Activated CD4-positive, alpha-beta T cell treated with anti-CD3 and anti-CD28 coated beads, Interleukin-2, Interleukin-6, amounts not matched to agents 100 ng/mL and 50 ng/mL, durations not matched to agents 16 hours and 8 hours (primary cell): Measurements from ENCODE around the gene NEAT1.

ENCODE experiments used
- DNase-seq: peaks from one replicate; pipeline ENCODE4 v3.0.0-alpha.2; 2020

Gene NEAT1

GRCh38 chr11:65422633-65423515 lies at the start of gene NEAT1:
NEAT1 (plus strand) TSS chr11:65422798.
- DNase-seq: peak; percentile 97

- DNase-seq: no peak
Measured at GRCh38 chr11:65373839-65374580, 48.6 kb upstream of the NEAT1 start.

GRCh38 chr11:65375012-65375411 lies 47.6 kb upstream of the NEAT1 start:
- DNase-seq: no peak

DNA sequence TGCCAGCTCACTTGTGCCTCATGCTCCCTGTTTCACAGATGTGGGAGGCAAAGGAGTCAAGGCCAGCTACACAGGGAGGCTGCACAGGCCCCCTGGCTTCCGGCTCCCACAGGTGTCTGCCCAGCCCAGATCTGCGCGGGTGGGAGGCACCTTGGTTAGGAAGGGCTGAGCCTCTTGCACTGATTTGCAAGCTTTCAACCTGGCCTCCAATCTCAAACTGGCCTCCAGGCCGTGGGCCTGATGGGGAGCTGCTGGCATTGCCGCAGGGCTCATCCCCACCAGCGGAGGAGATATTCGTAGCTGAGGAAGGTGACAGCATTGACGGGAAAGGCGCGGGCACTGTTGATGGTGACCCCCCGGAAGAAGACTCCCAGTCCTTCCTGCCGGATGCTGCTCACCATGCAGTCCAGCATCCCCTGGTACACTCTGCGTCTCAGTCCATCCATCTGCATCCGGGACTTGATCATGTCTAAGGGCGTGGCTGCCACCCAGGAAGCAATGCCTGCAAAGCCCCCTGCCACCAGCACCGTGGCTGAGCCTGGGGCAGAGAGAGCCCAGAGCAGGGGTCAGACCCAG lies 46.4 kb upstream of the NEAT1 start:
- DNase-seq: no peak

- no peak for DNase-seq
Measured at GRCh38 chr11:65377036-65377435, 45.6 kb upstream of the NEAT1 start.

DNA sequence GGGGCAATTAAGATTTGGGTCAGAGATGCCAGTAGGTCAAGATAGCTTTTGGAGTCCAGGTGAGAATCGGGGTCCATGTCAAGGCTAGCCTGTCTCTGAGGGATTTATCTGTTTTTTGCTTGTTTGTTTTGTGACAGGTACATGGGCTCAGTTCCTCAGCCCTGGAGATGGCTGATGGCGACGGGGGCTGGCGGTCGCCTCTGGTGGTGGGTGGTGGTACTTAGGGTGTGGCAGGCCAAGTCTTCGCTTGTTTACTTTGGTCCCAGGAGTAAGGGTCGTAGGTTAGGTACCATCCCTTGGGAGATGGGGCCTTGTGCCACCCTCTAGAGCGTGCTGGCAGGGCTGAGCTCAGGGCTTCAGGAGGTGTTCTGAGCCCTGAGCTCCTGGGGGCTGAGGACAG lies 44.8 kb upstream of the NEAT1 start:
- no peak for DNase-seq

DNA sequence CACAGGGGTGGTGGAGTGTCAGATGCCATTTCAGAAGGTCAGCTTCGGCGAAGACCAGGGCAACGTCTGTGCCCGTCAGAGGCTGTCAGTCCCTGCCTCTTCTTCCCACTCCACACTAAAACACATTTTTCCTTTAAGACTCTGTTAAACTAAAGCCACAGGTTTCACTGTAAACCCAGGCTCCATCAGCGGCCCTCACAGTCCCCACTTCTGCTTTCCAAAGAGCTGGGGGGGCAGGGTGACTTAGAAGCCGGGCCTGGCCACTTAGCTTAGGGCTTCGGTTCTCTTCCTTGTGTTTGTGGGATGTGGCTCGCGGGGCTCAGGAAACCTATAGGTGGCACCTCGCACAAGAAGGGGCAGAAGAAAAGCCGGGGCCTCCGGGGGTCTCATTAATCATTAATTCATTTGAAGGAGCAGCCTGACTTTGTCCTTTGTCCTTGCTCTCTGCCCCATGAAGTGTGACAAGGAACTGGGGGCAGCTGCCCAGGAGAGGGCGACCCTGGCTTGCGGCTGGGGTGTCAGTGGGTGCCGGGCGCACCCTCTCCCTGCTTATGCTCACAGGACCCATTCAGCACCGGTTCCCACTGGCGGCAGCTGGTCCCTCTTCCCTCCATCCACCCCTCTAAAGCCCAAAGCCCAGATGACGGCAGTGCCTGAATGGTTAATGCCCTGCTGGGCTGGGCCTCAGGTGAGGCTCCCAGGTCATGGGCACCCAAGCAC lies 44.2 kb upstream of the NEAT1 start:
- DNase-seq: no peak

DNA sequence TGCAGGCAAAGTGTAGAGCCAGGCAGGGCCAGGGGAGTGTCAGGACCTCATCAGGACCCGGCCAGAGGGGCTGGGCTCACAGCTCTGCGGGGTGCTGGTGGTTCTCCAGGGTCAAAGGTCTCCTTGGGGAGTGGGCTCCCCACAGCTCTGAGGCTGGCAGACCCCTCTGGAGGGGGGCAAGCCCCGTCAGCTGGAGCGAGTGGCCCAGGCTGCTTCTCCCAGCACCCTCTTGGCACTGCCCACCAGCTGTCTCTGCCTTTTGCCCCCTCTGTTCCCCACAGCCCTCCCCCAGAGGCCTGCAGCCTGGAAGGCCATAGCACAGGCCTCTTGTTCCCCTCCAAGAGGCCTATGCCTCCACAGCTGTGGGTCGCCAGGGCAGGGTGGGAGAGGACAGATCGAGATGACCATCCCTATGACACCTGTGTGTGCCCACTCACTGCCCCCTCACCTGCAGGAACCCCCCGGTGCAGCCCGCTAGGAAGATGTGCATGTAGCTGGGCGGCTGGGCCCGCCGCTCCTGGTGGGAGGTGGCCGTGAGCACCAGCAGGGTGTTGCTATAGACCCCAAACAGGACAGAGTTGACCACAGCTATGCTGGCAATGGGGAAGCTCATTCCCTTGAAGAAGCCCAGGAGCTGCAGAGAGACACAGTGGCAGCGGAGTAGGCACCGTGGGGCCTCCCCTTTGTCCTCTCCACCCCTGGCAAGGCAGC lies 43.5 kb upstream of the NEAT1 start:
- no peak for DNase-seq

GRCh38 chr11:65379698-65380459 lies 42.7 kb upstream of the NEAT1 start:
- no peak for DNase-seq

GRCh38 chr11:65380460-65381119 lies 42.0 kb upstream of the NEAT1 start:
- no peak for DNase-seq

GRCh38 chr11:65381716-65382032 lies 40.9 kb upstream of the NEAT1 start:
- peak; percentile 71 for DNase-seq

GRCh38 chr11:65382033-65382803 lies 40.4 kb upstream of the NEAT1 start, which contains the start of gene SLC25A45:
SLC25A45 (minus strand) TSS chr11:65382646; CDS start chr11:65381951, 695 bp downstream.
- peak; percentile 96 for DNase-seq

- no peak for DNase-seq
Measured at GRCh38 chr11:65382804-65383368, 39.7 kb upstream of the NEAT1 start.

GRCh38 chr11:65383778-65384177 lies 38.8 kb upstream of the NEAT1 start:
- no peak for DNase-seq

- DNase-seq: peak; percentile 19
Measured at GRCh38 chr11:65384301-65384889, 38.2 kb upstream of the NEAT1 start.

GRCh38 chr11:65386307-65387140 lies 36.1 kb upstream of the NEAT1 start, which contains the start of gene FRMD8:
FRMD8 (plus strand) TSS chr11:65386637; CDS start chr11:65387037, 400 bp downstream.
- peak; percentile 89 for DNase-seq

- DNase-seq: peak; percentile 40
Measured at GRCh38 chr11:65388731-65389130, 33.9 kb upstream of the NEAT1 start.

- DNase-seq: no peak
Measured at GRCh38 chr11:65389294-65389980, 33.2 kb upstream of the NEAT1 start.
